A549 (cell line): ENCODE results near the gene SMG6.
"Not testable (repeated sequence)": the region's sequence is repeated elsewhere in the genome, so short reads cannot be mapped to it uniquely, and the experiment has no call there.

Experiments used
- HEYL ChIP-seq: fragments of 250-450 bp; sonication (Bioruptor Pico); IDR thresholded peaks from 2 replicates; pipeline ENCODE4 v1.8.0; 2021; ENCODE audit warnings: mild to moderate bottlenecking, moderate library complexity
- JUN ChIP-seq, 2 experiments: fragments of >200 bp; sonication (Bioruptor Twin); formaldehyde crosslinking; IDR thresholded peaks; 2 replicates in 1 of 2; 3 replicates in 1 of 2; pipeline ENCODE4 v1.6.1; 2016 to 2017
- RAD21 ChIP-seq, 2 experiments: fragments of >200 bp in 1 of 2; sonication (Bioruptor Twin) in 1 of 2; formaldehyde crosslinking in 1 of 2; IDR thresholded peaks in 1 of 2; conservative IDR thresholded peaks in 1 of 2; 2 replicates in 1 of 2; 3 replicates in 1 of 2; pipeline ENCODE4 v1.6.1; 2012 to 2018; ENCODE audit warnings: inconsistent platforms in 1 of 2
- TF ChIP-seq, protein P1 (sequence below): fragments of >200 bp; sonication (Bioruptor Twin); formaldehyde crosslinking; IDR thresholded peaks from 3 replicates; pipeline ENCODE4 v1.5.1; 2016

DNA sequence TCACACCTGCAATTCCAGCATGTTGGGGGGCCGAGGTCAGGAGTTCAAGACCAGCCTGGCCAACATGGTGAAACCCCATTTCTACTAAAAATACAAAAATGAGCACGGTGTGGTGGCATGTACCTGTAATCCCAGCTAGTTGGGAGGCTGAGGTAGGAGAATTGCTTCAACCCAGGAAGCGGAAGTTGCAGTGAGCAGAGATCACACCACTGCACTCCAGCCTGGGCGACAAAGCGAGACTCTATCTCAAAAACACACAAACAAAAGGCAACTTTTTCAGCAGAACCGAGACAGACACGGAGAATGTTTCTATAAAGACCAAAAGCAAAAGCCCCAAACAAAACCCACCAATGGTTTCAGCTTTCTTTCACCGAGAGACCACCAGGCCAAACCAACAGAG is 44.8 kb downstream of the SMG6 start:
- TF ChIP-seq RAD21 (conservative IDR thresholded peaks at IDR 0.05 in 1 of 2, IDR thresholded peaks at IDR 0.05 in 1 of 2); JUN (IDR thresholded peaks at IDR 0.05); HEYL: not testable (repeated sequence)
- TF ChIP-seq, protein P1, sequence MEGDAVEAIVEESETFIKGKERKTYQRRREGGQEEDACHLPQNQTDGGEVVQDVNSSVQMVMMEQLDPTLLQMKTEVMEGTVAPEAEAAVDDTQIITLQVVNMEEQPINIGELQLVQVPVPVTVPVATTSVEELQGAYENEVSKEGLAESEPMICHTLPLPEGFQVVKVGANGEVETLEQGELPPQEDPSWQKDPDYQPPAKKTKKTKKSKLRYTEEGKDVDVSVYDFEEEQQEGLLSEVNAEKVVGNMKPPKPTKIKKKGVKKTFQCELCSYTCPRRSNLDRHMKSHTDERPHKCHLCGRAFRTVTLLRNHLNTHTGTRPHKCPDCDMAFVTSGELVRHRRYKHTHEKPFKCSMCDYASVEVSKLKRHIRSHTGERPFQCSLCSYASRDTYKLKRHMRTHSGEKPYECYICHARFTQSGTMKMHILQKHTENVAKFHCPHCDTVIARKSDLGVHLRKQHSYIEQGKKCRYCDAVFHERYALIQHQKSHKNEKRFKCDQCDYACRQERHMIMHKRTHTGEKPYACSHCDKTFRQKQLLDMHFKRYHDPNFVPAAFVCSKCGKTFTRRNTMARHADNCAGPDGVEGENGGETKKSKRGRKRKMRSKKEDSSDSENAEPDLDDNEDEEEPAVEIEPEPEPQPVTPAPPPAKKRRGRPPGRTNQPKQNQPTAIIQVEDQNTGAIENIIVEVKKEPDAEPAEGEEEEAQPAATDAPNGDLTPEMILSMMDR, result not testable (repeated sequence)
